ENCODE results near the gene PRRG2. TPM values are rescaled to one million over a fixed set of nuclear protein-coding genes. Genes with fewer than 3 reads are reported as not detected.

The PRRG2 gene
- total and polyA plus RNA-seq, 2 experiments from 2014 or later = 2.0 to 3.8 TPM

GRCh38 chr19:49640113-49640898 is 59.2 kb downstream of the PRRG2 start, which contains the start of gene RRAS:
Gene RRAS, minus strand, starts transcription at chr19:49640143. Its CDS starts 45 bp downstream, at chr19:49640098.
- peaks cover 48% of the 10 kb centered on the region for H3K4me1 ChIP-seq (ENCODE audit: insufficient read depth)
- peaks cover 66% of the 10 kb centered on the region for H3K4me1 Mint-ChIP-seq

More at GRCh38 chr19:49640113-49640898, 59.2 kb downstream of the PRRG2 start, which contains the start of gene RRAS:
- peaks cover 11% of the 10 kb centered on the region; the same call in 1 of the 2 replicates for H3K27me3 ChIP-seq (ENCODE audit: insufficient read depth)
- H3K4me3 ChIP-seq = peak within 1 kb of the TSS; percentile 70
- Mint-ChIP-seq H3K27me3 (ENCODE audit: insufficient read depth, low read depth, poor library complexity) (peaks cover 43% of the 10 kb centered on the region), H3K27ac (peak within 1 kb of the TSS; percentile 100), H3K4me3 (peak within 1 kb of the TSS; percentile 97), H3K36me3 (ENCODE audit: low read depth) (peaks cover 4% of the 10 kb centered on the region; the same call in 2 of the 3 replicates), H3K9me3 (0 out of 3 replicates have a peak, but pooled peaks cover under 1% of the 10 kb centered on the region)
- DNase-seq (ENCODE audit: low spot score) = peak; percentile 100
- peaks cover 26% of the 10 kb centered on the region for H3K79me2 ChIP-seq (replicated peaks; ENCODE audit: insufficient read depth)
- peak within 1 kb of the TSS; percentile 90 for H3K4me2 ChIP-seq
- H3F3A ChIP-seq (replicated peaks; ENCODE audit: low read depth) = peaks cover 20% of the 10 kb centered on the region
- no peak within 1 kb of the TSS for H2AFZ ChIP-seq
- H3K27ac ChIP-seq (ENCODE audit: low read depth) = peak within 1 kb of the TSS; percentile 100
- TF ChIP-seq NANOG (IDR thresholded peaks at IDR 0.05; ENCODE audit: borderline replicate concordance) (no peak), POLR2AphosphoS5 (IDR thresholded peaks at IDR 0.05; ENCODE audit: low read depth) (peak; percentile 59), CREB1 (CRISPR knock-in tag; IDR thresholded peaks at IDR 0.05; ENCODE audit: low read depth) (no peak; the same call in 1 of the 2 replicates), ETS1 (IDR thresholded peaks at IDR 0.05) (0 out of 2 replicates have a peak, but pooled peaks have one; percentile 43)
- peaks cover 13% of the 10 kb centered on the region for H4K20me1 ChIP-seq (replicated peaks; ENCODE audit: insufficient read depth)
- no peaks in the 10 kb centered on the region for H3K36me3 ChIP-seq (ENCODE audit: insufficient read depth)
- H3K9me2 ChIP-seq (ENCODE audit: insufficient read depth) = no peaks in the 10 kb centered on the region
- peak; percentile 65 for ATAC-seq

Small RNA genes within 50 kb of the gene (small RNA-seq; reads per million reads assigned to genes)
- not detected for gene RF00019 (ENCODE audit: low replicate concordance)

Other genes with a start within 250 kb of the PRRG2 start
- gene CD37, start 245.9 kb upstream of the PRRG2 start, total RNA-seq (2014; rRNA removed; shearing (Covaris generic)) = not detected in 2 replicates
- gene CD37, start 245.9 kb upstream of the PRRG2 start, polyA plus RNA-seq (2016; fragmentation: Nextera tagmentation; extraction: Ambion mirVana) = 106 and 114 TPM in 2 replicates
- gene TEAD2, start 218.9 kb upstream of the PRRG2 start, total RNA-seq (2014; rRNA removed; shearing (Covaris generic)) = 74.4 and 82.5 TPM in 2 replicates
- 30.3 and 34.3 TPM in 2 replicates for gene TEAD2, start 218.9 kb upstream of the PRRG2 start, polyA plus RNA-seq (2016; fragmentation: Nextera tagmentation; extraction: Ambion mirVana)
- gene DKKL1, start 217.4 kb upstream of the PRRG2 start, total RNA-seq (2014; rRNA removed; shearing (Covaris generic)) = 0.76 TPM in 1 of 2 replicates, not detected in the other
- gene DKKL1, start 217.4 kb upstream of the PRRG2 start, polyA plus RNA-seq (2016; fragmentation: Nextera tagmentation; extraction: Ambion mirVana) = 2.9 and 3.6 TPM in 2 replicates
- gene KASH5, start 193.1 kb upstream of the PRRG2 start, total RNA-seq (2014; rRNA removed; shearing (Covaris generic)) = not detected in 2 replicates
- 0.44 TPM in 1 of 2 replicates, not detected in the other for gene KASH5, start 193.1 kb upstream of the PRRG2 start, polyA plus RNA-seq (2016; fragmentation: Nextera tagmentation; extraction: Ambion mirVana)
- not detected in 2 replicates for gene PTH2, start 157.9 kb upstream of the PRRG2 start, total RNA-seq (2014; rRNA removed; shearing (Covaris generic))
- 1.3 and 1.6 TPM in 2 replicates for gene PTH2, start 157.9 kb upstream of the PRRG2 start, polyA plus RNA-seq (2016; fragmentation: Nextera tagmentation; extraction: Ambion mirVana)
- not detected in 2 replicates for gene GFY, start 155.9 kb upstream of the PRRG2 start, total RNA-seq (2014; rRNA removed; shearing (Covaris generic))
- 1.2 and 1.7 TPM in 2 replicates for gene GFY, start 155.9 kb upstream of the PRRG2 start, polyA plus RNA-seq (2016; fragmentation: Nextera tagmentation; extraction: Ambion mirVana)
- gene SLC17A7, start 139.8 kb upstream of the PRRG2 start, total RNA-seq (2014; rRNA removed; shearing (Covaris generic)) = 0.90 and 1.6 TPM in 2 replicates
- 1.5 TPM in 2 replicates for gene SLC17A7, start 139.8 kb upstream of the PRRG2 start, polyA plus RNA-seq (2016; fragmentation: Nextera tagmentation; extraction: Ambion mirVana)
- gene PIH1D1, start 129.5 kb upstream of the PRRG2 start, total RNA-seq (2014; rRNA removed; shearing (Covaris generic)) = 147 and 164 TPM in 2 replicates
- gene PIH1D1, start 129.5 kb upstream of the PRRG2 start, polyA plus RNA-seq (2016; fragmentation: Nextera tagmentation; extraction: Ambion mirVana) = 93.6 and 103 TPM in 2 replicates
- gene ALDH16A1, start 128.1 kb upstream of the PRRG2 start, total RNA-seq (2014; rRNA removed; shearing (Covaris generic)) = 57.3 and 62.3 TPM in 2 replicates
- 16.8 and 20.0 TPM in 2 replicates for gene ALDH16A1, start 128.1 kb upstream of the PRRG2 start, polyA plus RNA-seq (2016; fragmentation: Nextera tagmentation; extraction: Ambion mirVana)
- gene FLT3LG, start 107.1 kb upstream of the PRRG2 start, total RNA-seq (2014; rRNA removed; shearing (Covaris generic)) = 0.49 TPM in 1 of 2 replicates, not detected in the other
- gene FLT3LG, start 107.1 kb upstream of the PRRG2 start, polyA plus RNA-seq (2016; fragmentation: Nextera tagmentation; extraction: Ambion mirVana) = 1.8 and 3.3 TPM in 2 replicates
- 2,007 and 2,412 TPM in 2 replicates for gene RPL13A, start 93.7 kb upstream of the PRRG2 start, total RNA-seq (2014; rRNA removed; shearing (Covaris generic))
- gene RPL13A, start 93.7 kb upstream of the PRRG2 start, polyA plus RNA-seq (2016; fragmentation: Nextera tagmentation; extraction: Ambion mirVana) = 2,105 and 2,261 TPM in 2 replicates
- gene RPS11, start 84.9 kb upstream of the PRRG2 start, total RNA-seq (2014; rRNA removed; shearing (Covaris generic)) = 4,006 and 4,643 TPM in 2 replicates
- gene RPS11, start 84.9 kb upstream of the PRRG2 start, polyA plus RNA-seq (2016; fragmentation: Nextera tagmentation; extraction: Ambion mirVana) = 2,646 and 2,793 TPM in 2 replicates
- 23.5 and 41.7 TPM in 2 replicates for gene FCGRT, start 68.7 kb upstream of the PRRG2 start, total RNA-seq (2014; rRNA removed; shearing (Covaris generic))
- 62.3 and 66.8 TPM in 2 replicates for gene FCGRT, start 68.7 kb upstream of the PRRG2 start, polyA plus RNA-seq (2016; fragmentation: Nextera tagmentation; extraction: Ambion mirVana)
- 44.0 and 54.8 TPM in 2 replicates for gene RCN3, start 53.3 kb upstream of the PRRG2 start, total RNA-seq (2014; rRNA removed; shearing (Covaris generic))
- 40.2 and 45.8 TPM in 2 replicates for gene RCN3, start 53.3 kb upstream of the PRRG2 start, polyA plus RNA-seq (2016; fragmentation: Nextera tagmentation; extraction: Ambion mirVana)
- gene NOSIP, start 760 bp upstream of the PRRG2 start, total RNA-seq (2014; rRNA removed; shearing (Covaris generic)) = 88.5 and 89.8 TPM in 2 replicates
- gene NOSIP, start 760 bp upstream of the PRRG2 start, polyA plus RNA-seq (2016; fragmentation: Nextera tagmentation; extraction: Ambion mirVana) = 141 and 143 TPM in 2 replicates
- gene PRR12, start 9.9 kb downstream of the PRRG2 start, total RNA-seq (2014; rRNA removed; shearing (Covaris generic)) = 32.1 and 41.6 TPM in 2 replicates
- gene PRR12, start 9.9 kb downstream of the PRRG2 start, polyA plus RNA-seq (2016; fragmentation: Nextera tagmentation; extraction: Ambion mirVana) = 8.6 and 10.3 TPM in 2 replicates
- 6.1 and 9.3 TPM in 2 replicates for gene RRAS, start 58.8 kb downstream of the PRRG2 start, total RNA-seq (2014; rRNA removed; shearing (Covaris generic))
- gene RRAS, start 58.8 kb downstream of the PRRG2 start, polyA plus RNA-seq (2016; fragmentation: Nextera tagmentation; extraction: Ambion mirVana) = 30.0 and 31.0 TPM in 2 replicates
- gene SCAF1, start 60.9 kb downstream of the PRRG2 start, total RNA-seq (2014; rRNA removed; shearing (Covaris generic)) = 47.0 and 53.7 TPM in 2 replicates
- gene SCAF1, start 60.9 kb downstream of the PRRG2 start, polyA plus RNA-seq (2016; fragmentation: Nextera tagmentation; extraction: Ambion mirVana) = 19.7 and 20.2 TPM in 2 replicates
- 89.3 and 164 TPM in 2 replicates for gene IRF3, start 84.5 kb downstream of the PRRG2 start, total RNA-seq (2014; rRNA removed; shearing (Covaris generic))
- gene IRF3, start 84.5 kb downstream of the PRRG2 start, polyA plus RNA-seq (2016; fragmentation: Nextera tagmentation; extraction: Ambion mirVana) = 57.4 and 72.4 TPM in 2 replicates
- gene BCL2L12, start 84.6 kb downstream of the PRRG2 start, total RNA-seq (2014; rRNA removed; shearing (Covaris generic)) = 30.6 and 61.3 TPM in 2 replicates
- 102 and 114 TPM in 2 replicates for gene BCL2L12, start 84.6 kb downstream of the PRRG2 start, polyA plus RNA-seq (2016; fragmentation: Nextera tagmentation; extraction: Ambion mirVana)
- gene PRMT1, start 96.0 kb downstream of the PRRG2 start, total RNA-seq (2014; rRNA removed; shearing (Covaris generic)) = 700 and 762 TPM in 2 replicates
- gene PRMT1, start 96.0 kb downstream of the PRRG2 start, polyA plus RNA-seq (2016; fragmentation: Nextera tagmentation; extraction: Ambion mirVana) = 587 and 590 TPM in 2 replicates
- 3.1 and 5.7 TPM in 2 replicates for gene ADM5, start 108.3 kb downstream of the PRRG2 start, total RNA-seq (2014; rRNA removed; shearing (Covaris generic))
- 2.6 and 2.8 TPM in 2 replicates for gene ADM5, start 108.3 kb downstream of the PRRG2 start, polyA plus RNA-seq (2016; fragmentation: Nextera tagmentation; extraction: Ambion mirVana)
- 46.8 and 63.4 TPM in 2 replicates for gene CPT1C, start 109.8 kb downstream of the PRRG2 start, total RNA-seq (2014; rRNA removed; shearing (Covaris generic))
- gene CPT1C, start 109.8 kb downstream of the PRRG2 start, polyA plus RNA-seq (2016; fragmentation: Nextera tagmentation; extraction: Ambion mirVana) = 77.3 and 79.3 TPM in 2 replicates
- not detected in 2 replicates for gene TSKS, start 182.0 kb downstream of the PRRG2 start, total RNA-seq (2014; rRNA removed; shearing (Covaris generic))
- gene TSKS, start 182.0 kb downstream of the PRRG2 start, polyA plus RNA-seq (2016; fragmentation: Nextera tagmentation; extraction: Ambion mirVana) = 0.82 and 0.99 TPM in 2 replicates
- gene AP2A1, start 185.7 kb downstream of the PRRG2 start, total RNA-seq (2014; rRNA removed; shearing (Covaris generic)) = 110 and 129 TPM in 2 replicates
- 34.1 and 37.2 TPM in 2 replicates for gene AP2A1, start 185.7 kb downstream of the PRRG2 start, polyA plus RNA-seq (2016; fragmentation: Nextera tagmentation; extraction: Ambion mirVana)
- 25.7 and 34.8 TPM in 2 replicates for gene FUZ, start 232.0 kb downstream of the PRRG2 start, total RNA-seq (2014; rRNA removed; shearing (Covaris generic))
- 24.3 TPM in 2 replicates for gene FUZ, start 232.0 kb downstream of the PRRG2 start, polyA plus RNA-seq (2016; fragmentation: Nextera tagmentation; extraction: Ambion mirVana)
- gene MED25, start 237.0 kb downstream of the PRRG2 start, total RNA-seq (2014; rRNA removed; shearing (Covaris generic)) = 47.1 and 58.6 TPM in 2 replicates
- 45.6 and 46.4 TPM in 2 replicates for gene MED25, start 237.0 kb downstream of the PRRG2 start, polyA plus RNA-seq (2016; fragmentation: Nextera tagmentation; extraction: Ambion mirVana)